Measurements from ENCODE around the gene STAU1.
"Not testable (repeated sequence)": the region's sequence is repeated elsewhere in the genome, so short reads cannot be mapped to it uniquely, and the experiment has no call there.

The STAU1 gene

GRCh38 chr20:49115564-49115963, 72.6 kb downstream of the STAU1 start:
- DNase-seq (ENCODE audit: low read depth) = no peak

GRCh38 chr20:49112596-49113274, 75.4 kb downstream of the STAU1 start:
- DNase-seq (ENCODE audit: low read depth) = no peak

DNA sequence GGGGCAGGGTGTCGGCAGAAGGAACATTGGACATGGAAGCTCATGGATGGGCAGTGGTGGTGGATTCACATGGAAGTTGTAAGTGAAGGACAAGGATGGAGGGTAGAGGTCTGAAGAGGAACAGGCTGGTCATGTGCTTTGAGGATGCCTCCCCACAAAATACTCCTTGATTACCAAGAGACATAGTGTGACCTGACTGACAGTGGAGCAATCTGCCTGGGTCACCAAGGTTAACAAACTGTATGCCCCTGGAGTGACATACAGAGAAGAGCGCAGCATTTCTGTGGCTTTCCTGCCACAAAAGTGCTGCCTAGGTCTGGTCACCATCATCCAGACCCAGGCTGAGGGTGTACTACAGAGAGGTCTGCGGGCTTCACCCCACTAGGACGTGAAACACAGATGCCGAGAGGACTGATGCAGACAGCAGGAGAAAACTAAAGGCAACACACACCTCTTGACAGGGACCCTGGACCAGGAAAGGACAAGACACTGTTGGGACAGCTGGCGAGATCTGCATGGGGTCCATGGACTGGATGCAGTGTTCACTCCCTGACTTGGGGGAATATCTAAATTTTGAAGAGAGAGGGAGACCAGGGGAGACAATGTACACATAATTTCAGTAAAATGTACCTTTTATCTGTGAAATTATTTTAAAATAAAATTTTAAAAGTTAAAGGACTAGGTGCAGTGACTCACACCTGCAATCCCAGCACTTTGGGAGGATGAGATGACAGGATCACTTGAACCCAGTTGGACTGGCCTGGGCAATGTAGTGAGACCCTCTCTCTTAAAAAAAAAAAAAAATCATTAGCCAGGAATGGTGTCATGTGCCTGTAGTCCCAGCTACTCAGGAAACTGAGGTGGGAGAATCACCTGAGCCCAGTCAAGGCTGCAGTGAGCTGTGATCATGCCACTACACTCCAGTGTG, 77.1 kb downstream of the STAU1 start:
- DNase-seq (ENCODE audit: low read depth) = no peak

GRCh38 chr20:49106328-49106727, 81.8 kb downstream of the STAU1 start:
- DNase-seq (ENCODE audit: low read depth) = no peak

DNA sequence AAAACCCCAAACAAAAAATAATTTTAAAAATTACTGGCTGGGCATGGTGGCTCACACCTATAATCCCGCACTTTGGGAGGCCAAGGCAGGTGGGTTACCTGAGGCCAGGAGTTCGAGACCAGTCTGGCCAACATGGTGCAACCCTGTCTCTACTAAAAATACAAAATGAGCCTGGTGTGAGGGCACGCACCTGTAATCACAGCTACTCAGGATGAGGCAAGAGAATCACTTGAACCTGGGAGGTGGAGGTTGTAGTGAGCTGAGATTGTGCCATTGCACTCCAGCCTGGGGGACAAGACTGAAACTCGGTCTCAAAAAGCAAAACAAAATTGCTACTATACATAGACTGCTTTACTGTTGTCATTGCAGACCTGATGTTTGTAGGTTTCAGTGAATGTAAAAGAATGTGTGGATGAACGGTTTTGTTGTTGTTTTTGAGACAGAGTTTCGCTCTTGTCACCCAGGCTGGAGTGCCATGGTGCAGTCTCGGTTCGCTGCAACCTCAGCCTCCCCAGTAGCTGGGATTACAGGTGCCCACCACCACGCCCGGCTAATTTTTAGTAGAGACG, 83.1 kb downstream of the STAU1 start:
- not testable (repeated sequence) for DNase-seq (ENCODE audit: low read depth)

DNA sequence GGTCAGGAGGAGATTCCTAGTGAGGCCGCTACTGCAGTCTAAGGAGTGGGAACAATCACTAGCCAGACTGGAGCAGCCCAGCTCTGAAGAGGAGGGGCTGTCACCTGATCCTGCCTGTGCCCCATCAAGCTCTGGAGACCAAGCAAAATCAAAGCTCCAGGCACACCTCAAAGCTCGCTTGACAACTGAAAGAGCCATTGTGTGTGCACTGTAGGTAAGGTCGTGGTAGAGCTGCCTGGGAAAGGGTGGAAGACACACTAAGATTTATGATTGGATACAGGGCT, 83.8 kb downstream of the STAU1 start:
- no peak for DNase-seq (ENCODE audit: low read depth)

DNA sequence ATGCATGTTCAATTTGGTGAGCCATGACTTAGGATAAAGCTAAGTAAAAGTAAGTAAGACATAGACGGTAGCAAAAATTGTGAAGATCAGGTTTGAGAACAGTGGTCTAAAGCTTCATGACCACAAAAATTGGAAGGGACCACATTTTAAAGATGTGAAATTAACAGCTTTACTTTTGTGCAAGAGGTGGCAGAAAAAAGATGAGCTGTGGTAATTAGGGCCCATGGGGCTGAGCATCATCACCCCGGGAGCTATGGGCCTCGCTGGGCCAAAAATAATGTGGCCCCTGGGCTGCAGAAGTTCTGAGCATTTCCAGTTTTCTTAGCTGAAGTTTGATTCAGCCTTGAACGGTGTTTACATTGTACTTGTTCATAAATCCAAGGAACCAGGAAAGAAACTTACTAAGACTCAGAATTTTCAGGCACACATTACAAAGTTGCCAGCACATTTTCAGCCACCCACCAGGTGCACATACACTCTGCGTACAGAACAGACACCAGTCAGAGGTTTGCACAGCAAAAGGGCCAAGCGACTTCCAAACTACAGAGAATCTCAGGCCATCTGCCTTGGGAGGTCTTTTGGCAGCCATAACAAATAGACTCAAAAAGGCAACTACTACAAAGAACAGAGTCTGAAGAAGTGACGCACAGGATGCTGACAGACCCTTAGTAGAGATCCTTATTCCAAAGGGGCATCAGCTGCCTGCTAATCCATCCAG, 84.3 kb downstream of the STAU1 start:
- no peak for DNase-seq (ENCODE audit: low read depth)

- DNase-seq (ENCODE audit: low read depth) = no peak
These were observed 85.1 kb downstream of the STAU1 start for GRCh38 chr20:49103019-49103418.

- no peak for DNase-seq (ENCODE audit: low read depth)
These were observed 87.2 kb downstream of the STAU1 start for GRCh38 chr20:49100972-49101371.

DNA sequence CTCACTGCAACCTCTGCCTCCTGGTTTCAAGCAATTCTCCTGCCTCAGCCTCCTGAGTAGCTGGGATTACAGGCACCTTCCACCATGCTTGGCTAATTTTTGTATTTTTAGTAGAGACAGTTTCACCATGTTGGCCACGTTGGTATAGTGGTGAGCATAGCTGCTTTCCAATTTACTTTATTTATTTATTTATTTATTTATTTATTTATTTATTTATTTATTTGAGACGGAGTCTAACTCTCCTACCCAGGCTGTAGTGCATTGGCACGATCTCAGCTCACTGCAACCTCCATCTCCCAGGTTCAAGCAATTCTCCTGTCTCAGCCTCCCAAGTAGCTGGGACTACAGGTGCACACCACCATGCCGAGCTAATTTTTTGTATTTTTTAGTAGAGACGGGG, 87.8 kb downstream of the STAU1 start:
- not testable (repeated sequence) for DNase-seq (ENCODE audit: low read depth)

- DNase-seq (ENCODE audit: low read depth) = no peak
These were observed 89.1 kb downstream of the STAU1 start for GRCh38 chr20:49099011-49099410.

DNA sequence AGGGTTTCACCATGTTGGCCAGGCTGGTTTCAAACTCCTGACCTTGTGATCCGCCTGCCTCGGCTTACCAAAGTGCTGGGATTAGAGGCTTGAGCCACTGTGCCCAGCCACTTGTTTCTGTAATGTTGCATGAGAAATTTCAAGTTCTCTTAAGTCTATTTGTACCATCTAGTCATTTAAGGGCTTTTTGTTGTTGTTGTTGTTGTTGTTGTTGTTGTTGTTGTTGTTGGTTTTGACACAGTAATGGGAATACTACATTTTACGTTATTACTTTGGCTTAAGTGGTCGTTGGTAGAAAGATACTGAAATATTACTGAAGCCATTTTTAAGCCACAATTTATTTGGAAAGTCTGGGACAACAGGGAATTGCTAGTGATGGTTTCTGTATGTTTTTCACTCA, 90.0 kb downstream of the STAU1 start:
- DNase-seq (ENCODE audit: low read depth) = no peak

- DNase-seq (ENCODE audit: low read depth) = no peak
These were observed 91.0 kb downstream of the STAU1 start for GRCh38 chr20:49097159-49097558.

- no peak for DNase-seq (ENCODE audit: low read depth)
These were observed 91.9 kb downstream of the STAU1 start for GRCh38 chr20:49096203-49096730.

- DNase-seq (ENCODE audit: low read depth) = no peak
These were observed 96.4 kb downstream of the STAU1 start for GRCh38 chr20:49091762-49092161.

GRCh38 chr20:49091104-49091503, 97.0 kb downstream of the STAU1 start:
- DNase-seq (ENCODE audit: low read depth) = no peak

DNA sequence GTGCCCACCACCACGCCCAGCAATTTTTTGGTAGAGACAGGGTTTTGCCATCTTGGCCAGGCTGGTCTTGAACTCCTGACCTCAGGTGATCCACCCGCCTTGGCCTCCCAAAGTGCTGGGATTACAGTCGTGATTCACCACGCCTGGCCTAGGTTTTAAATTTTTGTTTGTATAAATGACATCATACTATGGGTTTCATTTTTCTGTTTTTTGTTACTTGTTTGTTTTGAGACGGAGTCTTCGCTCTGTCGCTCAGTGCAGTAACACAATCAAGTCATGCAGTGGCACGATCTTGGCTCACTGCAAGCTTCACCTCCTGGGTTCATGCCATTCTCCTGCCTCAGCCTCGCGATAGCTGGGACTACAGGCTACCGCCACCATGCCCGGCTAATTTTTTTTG, 105.8 kb downstream of the STAU1 start:
- not testable (repeated sequence) for DNase-seq (ENCODE audit: low read depth)

DNA sequence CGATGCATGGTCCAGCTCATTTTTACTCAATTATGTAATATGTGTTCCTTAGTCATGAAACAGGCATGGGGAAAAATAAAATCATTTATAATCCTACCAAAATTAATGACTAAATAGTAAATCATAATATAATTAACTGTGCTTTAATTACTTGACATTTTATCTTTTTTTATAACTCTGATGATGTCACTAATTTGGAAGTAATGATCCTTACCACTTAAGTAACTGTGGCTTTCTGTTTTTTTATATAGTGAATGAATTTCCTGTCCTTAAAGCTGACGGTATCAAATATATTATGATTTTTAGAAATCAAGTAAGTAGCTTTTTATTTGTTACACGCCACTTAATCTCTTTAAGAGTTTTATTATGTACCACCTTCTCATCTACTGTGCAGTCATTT, 109.8 kb downstream of the STAU1 start:
- DNase-seq (ENCODE audit: low read depth) = no peak

- no peak for DNase-seq (ENCODE audit: low read depth)
These were observed 113.6 kb downstream of the STAU1 start for GRCh38 chr20:49074521-49074920.

Measured in T-helper 22 cell (primary cell).